Erythroblast (primary cell): ENCODE measurements around the gene TMEM108.

Experiments used
- GATA1 ChIP-seq: IDR thresholded peaks from 2 replicates; pipeline ENCODE4 v1.6.1; 2011; ENCODE audit warnings: low read depth, mild to moderate bottlenecking, control low read depth, low read length, moderate library complexity
- POLR2A ChIP-seq: IDR thresholded peaks from 2 replicates; pipeline ENCODE4 v1.6.1; 2011; ENCODE audit warnings: mild to moderate bottlenecking, low read length

- TF ChIP-seq POLR2A (no peak), GATA1 (no peak)
These were observed 337.2 kb downstream of the TMEM108 start for GRCh38 chr3:133375403-133375745.
